ENCODE results near the gene CNNM3. TPM values are rescaled to one million over a fixed set of nuclear protein-coding genes. Genes with fewer than 3 reads are reported as not detected.

CNNM3 gene
- total and polyA plus RNA-seq, 8 donors: 4.6 to 107 (median 10.8) TPM

GRCh38 chr2:96872591-96873349, 56.7 kb downstream of the CNNM3 start:
- no peaks in the 10 kb centered on the region for H3K36me3 ChIP-seq
- peak overlapping the region in 3 of 5 donors; percentile 37 to 54 (median 50) for H3K27ac ChIP-seq
- WGBS, 5 donors: 52 to 72% (median 59%) methylated on average over 14 of the region's 14 CpGs
- intact Hi-C loops (cut with DNase I; ENCODE audit: low total_unique reads): no loop called here
- TF ChIP-seq EP300 (IDR thresholded peaks at IDR 0.05) (no peak), POLR2AphosphoS5 (IDR thresholded peaks at IDR 0.05) (no peak), POLR2A (IDR thresholded peaks at IDR 0.05) (no peak)
- TF ChIP-seq, protein P1, sequence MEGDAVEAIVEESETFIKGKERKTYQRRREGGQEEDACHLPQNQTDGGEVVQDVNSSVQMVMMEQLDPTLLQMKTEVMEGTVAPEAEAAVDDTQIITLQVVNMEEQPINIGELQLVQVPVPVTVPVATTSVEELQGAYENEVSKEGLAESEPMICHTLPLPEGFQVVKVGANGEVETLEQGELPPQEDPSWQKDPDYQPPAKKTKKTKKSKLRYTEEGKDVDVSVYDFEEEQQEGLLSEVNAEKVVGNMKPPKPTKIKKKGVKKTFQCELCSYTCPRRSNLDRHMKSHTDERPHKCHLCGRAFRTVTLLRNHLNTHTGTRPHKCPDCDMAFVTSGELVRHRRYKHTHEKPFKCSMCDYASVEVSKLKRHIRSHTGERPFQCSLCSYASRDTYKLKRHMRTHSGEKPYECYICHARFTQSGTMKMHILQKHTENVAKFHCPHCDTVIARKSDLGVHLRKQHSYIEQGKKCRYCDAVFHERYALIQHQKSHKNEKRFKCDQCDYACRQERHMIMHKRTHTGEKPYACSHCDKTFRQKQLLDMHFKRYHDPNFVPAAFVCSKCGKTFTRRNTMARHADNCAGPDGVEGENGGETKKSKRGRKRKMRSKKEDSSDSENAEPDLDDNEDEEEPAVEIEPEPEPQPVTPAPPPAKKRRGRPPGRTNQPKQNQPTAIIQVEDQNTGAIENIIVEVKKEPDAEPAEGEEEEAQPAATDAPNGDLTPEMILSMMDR (IDR thresholded peaks at IDR 0.05): no peak
- H3K27me3 ChIP-seq: peaks cover 0 to 22% (median 0%) of the 10 kb centered on the region in 3 donors
- peak in 1 of 2 donors; percentile 60 for DNase-seq
- peaks cover 29 to 60% (median 40%) of the 10 kb centered on the region in 4 donors for H3K4me1 ChIP-seq
- no peaks in the 10 kb centered on the region for H3K9me3 ChIP-seq
- H3K4me3 ChIP-seq: no peak overlapping the region

DNA sequence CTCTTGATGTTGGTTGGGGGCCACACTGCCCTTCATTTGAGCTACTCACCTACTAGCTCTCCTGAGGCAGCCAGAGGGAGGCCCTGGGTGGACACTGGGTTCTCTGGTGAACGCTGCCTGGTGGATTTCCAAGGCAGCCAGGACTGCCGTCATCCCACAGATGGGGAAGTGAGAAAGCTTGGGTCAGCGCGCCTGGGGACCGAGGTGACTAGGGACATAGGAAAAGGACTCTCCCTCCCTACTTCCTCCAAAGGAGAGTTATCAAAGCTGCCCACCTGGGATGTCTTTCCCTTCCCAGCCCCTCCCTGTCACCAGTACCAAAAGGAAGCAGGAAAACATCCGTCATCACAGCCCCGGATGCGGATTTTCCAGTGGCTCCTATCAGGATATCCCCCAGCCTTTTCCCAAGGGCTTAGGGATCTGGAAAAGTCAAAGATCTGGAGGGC, 57.6 kb downstream of the CNNM3 start:
- peaks cover 25 to 53% (median 34%) of the 10 kb centered on the region in 4 donors for H3K4me1 ChIP-seq
- peaks cover 0 to 22% (median 0%) of the 10 kb centered on the region in 3 donors for H3K27me3 ChIP-seq
- intact Hi-C loops (cut with DNase I; ENCODE audit: low total_unique reads): no loop called here
- TF ChIP-seq POLR2A (IDR thresholded peaks at IDR 0.05) (no peak), POLR2AphosphoS5 (IDR thresholded peaks at IDR 0.05) (no peak), EP300 (IDR thresholded peaks at IDR 0.05) (no peak)
- TF ChIP-seq, protein P1 (IDR thresholded peaks at IDR 0.05): no peak
- no peak for DNase-seq
- no peaks in the 10 kb centered on the region for H3K9me3 ChIP-seq
- WGBS, 5 donors: 51 to 64% (median 60%) methylated on average over 8 of the region's 8 CpGs
- H3K4me3 ChIP-seq: no peak overlapping the region
- no peaks in the 10 kb centered on the region for H3K36me3 ChIP-seq
- peak overlapping the region in 4 of 5 donors; percentile 37 to 58 (median 52) for H3K27ac ChIP-seq

GRCh38 chr2:96874198-96874831, 58.2 kb downstream of the CNNM3 start:
- H3K4me3 ChIP-seq: no peak overlapping the region
- intact Hi-C loops (cut with DNase I; ENCODE audit: low total_unique reads): no loop called here
- 36 to 51% (median 48%) methylated on average over 18 of the region's 18 CpGs for WGBS, 5 donors
- H3K27me3 ChIP-seq: peaks cover 0 to 19% (median 0%) of the 10 kb centered on the region in 3 donors
- H3K36me3 ChIP-seq: no peaks in the 10 kb centered on the region
- peak overlapping the region in 3 of 5 donors; percentile 50 to 58 (median 54) for H3K27ac ChIP-seq
- no peaks in the 10 kb centered on the region for H3K9me3 ChIP-seq
- TF ChIP-seq POLR2AphosphoS5 (IDR thresholded peaks at IDR 0.05) (no peak), POLR2A (IDR thresholded peaks at IDR 0.05) (no peak), EP300 (IDR thresholded peaks at IDR 0.05) (no peak)
- TF ChIP-seq, protein P1 (IDR thresholded peaks at IDR 0.05): no peak
- DNase-seq: peak in 1 of 2 donors; percentile 62
- H3K4me1 ChIP-seq: peaks cover 25 to 53% (median 31%) of the 10 kb centered on the region in 4 donors

DNA sequence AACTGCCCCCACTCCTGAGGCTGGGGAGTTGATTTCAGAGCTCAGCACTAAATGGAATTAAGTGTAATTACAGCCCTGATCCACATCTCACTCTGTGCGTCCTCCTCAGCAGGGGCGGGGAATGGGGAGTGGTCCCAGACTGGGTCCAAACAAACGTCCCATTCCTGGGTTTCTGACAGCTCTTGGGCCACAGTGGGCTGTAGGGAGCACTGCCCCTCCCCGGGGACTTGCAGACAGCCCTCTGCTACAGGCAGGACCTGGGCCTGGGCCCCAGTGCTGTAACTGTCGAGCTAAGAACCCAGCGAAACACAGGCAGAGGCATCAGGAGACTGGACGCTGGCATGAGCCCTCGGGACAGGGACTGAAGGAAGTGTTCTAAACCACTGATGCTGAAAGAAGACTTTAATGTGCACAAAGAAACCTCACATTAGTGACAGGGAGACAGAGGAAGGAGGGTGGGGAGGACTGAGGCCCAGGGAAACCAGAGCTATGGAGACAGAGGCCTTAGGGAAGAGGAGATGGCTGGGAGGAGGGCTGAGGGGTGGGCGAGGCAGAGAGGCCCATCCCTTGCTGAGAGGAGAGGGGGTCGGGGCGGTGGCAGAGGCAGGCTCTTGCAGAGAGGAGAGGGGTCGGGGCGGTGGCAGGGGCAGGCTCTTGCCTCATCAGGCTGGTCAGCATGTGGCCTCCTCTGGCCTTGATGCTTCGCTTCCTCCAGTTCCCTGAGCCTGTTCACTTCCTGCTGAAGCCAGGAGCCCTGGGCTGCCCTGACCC, 59.6 kb downstream of the CNNM3 start:
- peak in 1 of 2 donors; percentile 68 for DNase-seq
- Histone ChIP-seq H3K4me3 (no peak overlapping the region), H3K27me3 (peaks cover 0 to 5% (median 0%) of the 10 kb centered on the region in 3 donors), H3K36me3 (no peaks in the 10 kb centered on the region), H3K9me3 (no peaks in the 10 kb centered on the region), H3K4me1 (peaks cover 14 to 47% (median 26%) of the 10 kb centered on the region in 4 donors), H3K27ac (no peak overlapping the region)
- TF ChIP-seq POLR2A (IDR thresholded peaks at IDR 0.05): no peak
- no peak for TF ChIP-seq EP300 (IDR thresholded peaks at IDR 0.05)
- TF ChIP-seq, protein P1 (IDR thresholded peaks at IDR 0.05): no peak
- TF ChIP-seq POLR2AphosphoS5 (IDR thresholded peaks at IDR 0.05): no peak
- WGBS, 5 donors: 74 to 80% (median 78%) methylated on average over 13 to 14 of the region's 14 CpGs
- intact Hi-C loops (cut with DNase I; ENCODE audit: low total_unique reads): no loop called here
